Renal pelvis (tissue), 4 donors: Measurements from ENCODE around the gene VPS35L. TPM values are rescaled to one million over a fixed set of nuclear protein-coding genes. Genes with fewer than 3 reads are reported as not detected.
"Not testable (repeated sequence)": the region's sequence is repeated elsewhere in the genome, so short reads cannot be mapped to it uniquely, and the experiment has no call there.

ENCODE experiments used
- DNase-seq: peaks from one replicate; pipeline ENCODE4 v3.0.0-alpha.2; 2013
- polyA plus RNA-seq, 3 donors: library from polyadenylated mRNA; unstranded; fragments of 120-200 nt; gene quantifications; one replicate each; pipeline ENCODE4 v1.2.1, GENCODE V29; 2013; ENCODE audit not compliant: insufficient read length in 3 of 3

VPS35L gene
- polyA plus RNA-seq, 3 donors: 59.3 to 67.5 (median 60.1) TPM

GRCh38 chr16:19644877-19645276, 89.4 kb downstream of the VPS35L start:
- DNase-seq: no peak

- DNase-seq: no peak
Observed at GRCh38 chr16:19645557-19645981, 90.1 kb downstream of the VPS35L start.

DNA sequence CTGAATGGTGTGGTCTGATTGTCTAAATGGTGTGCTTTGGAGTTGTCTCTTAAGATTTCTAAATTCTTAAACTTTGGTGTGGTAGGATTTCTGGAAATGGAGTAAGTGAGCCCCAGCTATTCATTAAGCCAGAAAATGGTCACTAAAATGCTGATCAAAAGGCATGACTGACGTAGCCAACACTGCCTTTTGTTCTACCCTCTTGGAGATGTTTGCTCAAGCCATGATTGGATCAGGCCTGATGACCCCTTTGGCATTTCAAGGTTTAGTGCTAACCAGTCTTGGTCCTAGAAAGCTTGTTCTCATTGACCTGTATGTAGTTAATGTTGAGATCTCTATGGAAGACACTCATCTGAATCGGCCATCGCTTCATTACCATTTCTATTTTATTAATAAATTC, 94.5 kb downstream of the VPS35L start:
- no peak for DNase-seq

GRCh38 chr16:19654147-19654546, 98.6 kb downstream of the VPS35L start:
- no peak for DNase-seq

DNA sequence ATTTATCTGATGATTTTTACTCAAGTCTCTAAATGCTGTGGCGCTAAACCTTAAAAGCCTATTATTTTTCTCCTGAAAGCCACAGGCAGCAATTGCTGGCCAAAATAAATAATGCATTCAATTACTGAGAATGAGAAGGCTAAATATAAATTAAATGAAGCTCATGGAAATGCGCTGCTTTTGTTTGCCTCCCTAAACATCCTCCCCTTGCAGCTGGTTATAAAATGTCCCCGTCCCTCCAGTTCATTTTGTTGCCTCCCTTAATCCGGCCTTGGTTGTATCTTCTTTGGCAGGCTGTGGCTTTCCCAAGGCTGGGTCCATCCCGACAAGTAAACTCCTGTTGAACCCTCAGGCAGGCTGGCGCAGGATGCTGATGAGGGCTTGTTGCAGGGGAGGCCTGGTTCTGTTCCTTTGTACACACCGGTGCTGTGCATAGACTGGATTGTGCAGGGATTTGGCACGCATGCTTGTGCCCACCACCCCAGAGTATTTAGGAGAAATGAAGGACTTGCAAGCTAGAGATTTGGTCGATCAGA, 99.8 kb downstream of the VPS35L start:
- no peak for DNase-seq

- no peak for DNase-seq
Observed at GRCh38 chr16:19657831-19658230, 102.3 kb downstream of the VPS35L start.

- DNase-seq: no peak
Observed at GRCh38 chr16:19659554-19659953, 104.1 kb downstream of the VPS35L start.

DNA sequence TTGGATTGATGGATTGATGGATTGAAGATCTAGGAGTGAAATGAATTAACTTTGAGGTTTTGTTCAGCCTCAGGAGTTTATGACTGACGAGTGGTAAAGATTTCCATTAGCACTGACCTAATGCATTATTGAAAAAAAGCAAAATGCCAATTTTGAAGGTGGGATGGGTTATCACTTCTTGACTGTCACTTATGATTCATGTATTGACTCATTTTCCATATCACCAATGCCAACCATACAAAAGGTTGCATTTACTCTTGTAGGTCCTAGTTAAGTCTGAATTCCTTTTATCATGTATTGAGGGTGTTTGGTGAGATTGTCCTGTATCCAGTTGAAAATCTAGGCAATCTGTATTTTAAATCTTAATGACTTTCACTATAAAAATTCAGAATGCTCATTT, 104.9 kb downstream of the VPS35L start:
- DNase-seq: no peak

DNA sequence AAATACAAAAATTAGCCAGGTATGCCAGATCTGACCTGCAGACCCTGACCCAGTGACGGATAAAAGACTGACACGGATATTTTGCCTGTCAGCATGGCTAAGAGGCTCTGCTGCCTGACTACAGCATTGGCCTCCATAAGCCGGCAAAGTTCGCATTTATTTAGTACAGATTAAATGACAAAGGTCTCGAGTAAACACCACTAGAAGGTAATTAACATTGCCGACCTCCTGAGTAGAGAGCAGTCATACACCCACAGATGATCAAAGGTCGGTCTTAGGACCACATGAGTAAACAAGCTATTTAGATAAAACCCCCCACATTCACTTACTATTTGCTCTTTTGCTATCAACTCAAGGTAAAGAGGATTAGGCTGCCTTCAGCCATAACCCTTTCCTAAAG, 106.8 kb downstream of the VPS35L start:
- DNase-seq: no peak

DNA sequence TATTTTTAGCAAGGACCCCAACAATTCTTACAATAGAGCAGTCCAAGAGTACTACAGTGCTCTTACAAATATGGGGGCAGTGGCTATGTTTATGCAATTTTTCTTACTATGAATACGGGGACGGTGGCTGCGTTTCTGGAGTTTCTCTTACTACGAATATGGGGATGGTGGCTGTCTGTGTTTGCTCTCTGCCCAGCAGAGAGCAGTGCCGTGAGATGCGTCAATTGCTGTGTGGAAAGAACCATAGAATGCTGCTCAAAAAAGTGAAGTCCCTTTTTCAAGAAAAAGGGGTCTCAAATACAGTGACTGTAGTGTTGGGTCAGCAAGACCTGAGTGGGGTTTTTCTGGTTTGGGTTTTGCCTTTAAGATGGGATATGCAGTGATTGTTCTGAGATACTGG, 108.7 kb downstream of the VPS35L start:
- no peak for DNase-seq

GRCh38 chr16:19665313-19665712, 109.8 kb downstream of the VPS35L start:
- DNase-seq: not testable (repeated sequence)

GRCh38 chr16:19666477-19666876, 111.0 kb downstream of the VPS35L start:
- no peak for DNase-seq

DNA sequence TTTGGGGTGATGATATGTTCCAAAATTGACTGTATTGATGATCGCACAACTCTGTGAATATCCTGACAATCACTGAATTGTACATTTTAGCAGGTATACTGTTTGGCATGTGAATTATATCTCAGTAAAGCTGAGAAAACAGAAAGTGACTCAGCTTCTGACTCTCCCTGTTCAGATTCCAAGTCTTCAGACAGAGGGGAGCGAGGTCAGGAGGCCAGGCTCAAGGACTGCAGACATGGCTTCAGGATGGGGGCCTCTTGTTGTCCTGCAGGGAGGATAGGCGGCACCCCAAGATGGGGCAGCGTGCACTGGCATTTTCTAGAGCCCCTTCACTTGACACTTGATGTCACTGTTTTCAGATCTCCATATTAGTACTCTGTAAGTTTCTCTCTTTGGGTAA, 116.9 kb downstream of the VPS35L start:
- DNase-seq: no peak

GRCh38 chr16:19674485-19674884, 119.0 kb downstream of the VPS35L start:
- no peak for DNase-seq

DNA sequence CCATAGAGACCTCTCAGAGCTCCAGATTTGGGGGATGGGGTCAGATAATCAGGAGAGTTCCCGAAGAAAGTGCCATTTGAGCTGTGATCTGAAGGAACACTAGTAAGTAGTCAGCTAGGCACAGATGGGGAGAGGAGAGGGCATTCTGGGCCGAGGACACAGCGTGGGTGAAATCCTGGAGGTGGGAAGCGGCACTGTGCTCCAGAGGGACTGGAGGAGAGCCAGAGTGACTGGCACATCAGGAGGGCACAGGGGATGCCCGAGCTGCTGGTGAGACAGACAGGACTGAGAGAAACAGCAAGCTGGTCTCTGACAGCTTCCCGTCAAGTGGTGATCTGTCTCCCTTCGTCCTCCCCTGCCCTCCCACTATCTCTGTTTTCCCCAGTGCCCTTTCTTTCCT, 121.9 kb downstream of the VPS35L start:
- DNase-seq: no peak

DNA sequence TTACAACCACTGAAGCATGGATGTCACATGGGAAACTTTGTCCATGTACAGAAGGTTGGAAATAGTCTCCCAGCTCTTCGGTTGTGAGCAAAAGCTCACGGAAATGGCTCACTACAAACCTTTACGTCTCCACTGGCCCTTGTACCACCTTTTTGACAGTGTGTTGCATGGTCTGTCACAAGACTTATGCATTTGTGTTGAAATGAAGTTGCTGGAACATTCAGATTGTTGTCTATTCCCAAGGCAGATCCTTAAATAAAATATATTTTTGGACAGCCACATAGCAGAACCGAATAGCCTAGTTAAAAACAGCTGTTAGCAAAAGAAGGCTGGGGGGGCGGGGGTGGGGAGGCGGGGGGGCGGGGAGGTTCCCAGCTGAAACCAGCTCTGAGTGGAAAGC, 123.3 kb downstream of the VPS35L start:
- no peak for DNase-seq

GRCh38 chr16:19679281-19679680, 123.8 kb downstream of the VPS35L start:
- not testable (repeated sequence) for DNase-seq

DNA sequence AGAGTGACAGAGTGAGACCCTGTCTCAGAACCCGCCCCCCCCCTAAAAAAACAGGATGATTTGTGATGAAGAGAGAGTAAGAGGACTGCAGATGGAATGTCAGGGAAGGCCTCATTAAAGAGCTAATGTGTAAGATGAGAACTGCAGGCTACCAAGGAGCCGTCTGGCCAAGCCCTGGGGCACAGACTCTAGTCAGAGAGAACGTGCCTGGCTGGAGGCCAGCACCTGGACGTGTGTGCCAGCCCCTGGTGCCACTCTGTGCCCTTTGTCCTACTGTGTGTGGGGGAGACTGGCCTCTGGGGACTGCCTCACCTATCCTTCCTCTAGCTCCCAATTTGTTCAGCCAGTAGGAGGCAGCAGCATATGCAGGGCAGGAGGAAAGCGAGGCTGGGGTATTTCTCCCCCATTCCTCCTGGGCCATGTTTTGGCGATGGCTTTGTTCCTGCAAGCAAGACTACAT, 125.4 kb downstream of the VPS35L start:
- DNase-seq: peak; percentile 48

- no peak for DNase-seq
Observed at GRCh38 chr16:19681637-19682036, 126.1 kb downstream of the VPS35L start.

DNA sequence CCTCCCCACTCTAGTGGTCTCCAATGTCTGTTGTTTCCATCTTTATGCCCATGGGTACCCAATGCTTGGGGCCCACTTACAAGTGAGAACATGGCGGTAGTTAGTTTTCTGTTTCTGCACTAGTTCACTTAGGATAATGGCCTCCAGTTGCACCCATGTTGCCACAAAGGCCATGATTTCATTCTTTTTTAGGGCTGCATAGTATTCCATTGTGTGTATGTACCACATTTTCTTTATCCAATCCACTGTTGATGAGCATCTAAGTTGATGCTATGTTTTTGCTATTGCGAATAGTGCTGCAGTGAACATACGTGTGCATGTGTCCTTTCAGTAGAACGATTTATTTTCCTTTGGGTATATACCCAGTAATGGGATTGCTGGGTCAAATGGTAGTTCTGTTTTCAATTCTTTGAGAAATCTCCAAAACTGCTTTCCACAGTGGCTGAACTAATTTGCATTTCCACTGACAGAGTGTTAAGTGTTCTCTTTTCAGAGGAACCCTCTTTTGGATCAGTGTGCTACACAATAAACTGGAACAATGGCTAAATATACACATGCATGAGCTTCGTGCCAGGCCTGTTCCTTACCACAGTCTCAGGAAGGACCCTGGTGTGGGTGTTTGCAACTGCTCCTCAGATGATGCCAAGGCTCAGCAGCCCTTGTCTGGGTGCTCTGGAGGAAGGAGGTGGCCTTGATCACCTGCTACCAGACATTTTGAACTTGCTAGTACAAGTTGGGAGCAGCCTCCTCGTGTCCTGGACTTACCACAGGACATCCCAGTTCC, 128.1 kb downstream of the VPS35L start:
- DNase-seq: no peak

GRCh38 chr16:19685176-19685575, 129.7 kb downstream of the VPS35L start:
- no peak for DNase-seq

- no peak for DNase-seq
Observed at GRCh38 chr16:19687279-19687678, 131.8 kb downstream of the VPS35L start.

- DNase-seq: no peak
Observed at GRCh38 chr16:19688396-19689024, 133.0 kb downstream of the VPS35L start.
